ENCODE results near the gene FAM13A. TPM values are rescaled to one million over a fixed set of nuclear protein-coding genes. Genes with fewer than 3 reads are reported as not detected.

FAM13A gene
- total RNA-seq, 1 donor from 2014 or later, result 16.7 TPM

- peaks cover 3% of the 10 kb centered on the region for H3K36me3 Mint-ChIP-seq (ENCODE audit: low read depth, unreplicated experiment)
- no peaks in the 10 kb centered on the region for H3K9me3 Mint-ChIP-seq (ENCODE audit: unreplicated experiment)
- TF ChIP-seq CTCF (IDR thresholded peaks at IDR 0.05; ENCODE audit: unreplicated experiment), result no peak
- no peak overlapping the region for H3K27ac Mint-ChIP-seq (ENCODE audit: unreplicated experiment)
- no peak overlapping the region for H3K4me3 Mint-ChIP-seq (ENCODE audit: unreplicated experiment)
- peaks cover 2% of the 10 kb centered on the region for H3K27me3 Mint-ChIP-seq (ENCODE audit: unreplicated experiment)
- no peak for DNase-seq (ENCODE audit: low spot score)
- H3K4me1 Mint-ChIP-seq (ENCODE audit: unreplicated experiment), result peaks cover 19% of the 10 kb centered on the region
Observed at GRCh38 chr4:88757067-88757466, 299.9 kb downstream of the FAM13A start.

- Mint-ChIP-seq H3K4me1 (ENCODE audit: unreplicated experiment) (peaks cover 14% of the 10 kb centered on the region), H3K27me3 (ENCODE audit: unreplicated experiment) (no peaks in the 10 kb centered on the region), H3K4me3 (ENCODE audit: unreplicated experiment) (no peak overlapping the region), H3K27ac (ENCODE audit: unreplicated experiment) (no peak overlapping the region), H3K36me3 (ENCODE audit: low read depth, unreplicated experiment) (no peaks in the 10 kb centered on the region), H3K9me3 (ENCODE audit: unreplicated experiment) (no peaks in the 10 kb centered on the region)
- no peak for DNase-seq (ENCODE audit: low spot score)
- no peak for TF ChIP-seq CTCF (IDR thresholded peaks at IDR 0.05; ENCODE audit: unreplicated experiment)
Observed at GRCh38 chr4:88756149-88756548, 300.8 kb downstream of the FAM13A start.

- Mint-ChIP-seq H3K36me3 (ENCODE audit: low read depth, unreplicated experiment) (peaks cover under 1% of the 10 kb centered on the region), H3K9me3 (ENCODE audit: unreplicated experiment) (no peaks in the 10 kb centered on the region), H3K27ac (ENCODE audit: unreplicated experiment) (no peak overlapping the region), H3K27me3 (ENCODE audit: unreplicated experiment) (no peaks in the 10 kb centered on the region), H3K4me1 (ENCODE audit: unreplicated experiment) (peaks cover 14% of the 10 kb centered on the region), H3K4me3 (ENCODE audit: unreplicated experiment) (no peak overlapping the region)
- DNase-seq (ENCODE audit: low spot score), result no peak
- TF ChIP-seq CTCF (IDR thresholded peaks at IDR 0.05; ENCODE audit: unreplicated experiment), result no peak
Observed at GRCh38 chr4:88755454-88755853, 301.5 kb downstream of the FAM13A start.

GRCh38 chr4:88754796-88755195 is 302.2 kb downstream of the FAM13A start:
- no peak for DNase-seq (ENCODE audit: low spot score)
- Mint-ChIP-seq H3K9me3 (ENCODE audit: unreplicated experiment) (no peaks in the 10 kb centered on the region), H3K36me3 (ENCODE audit: low read depth, unreplicated experiment) (peaks cover 4% of the 10 kb centered on the region), H3K27me3 (ENCODE audit: unreplicated experiment) (no peaks in the 10 kb centered on the region), H3K4me3 (ENCODE audit: unreplicated experiment) (no peak overlapping the region), H3K4me1 (ENCODE audit: unreplicated experiment) (peaks cover 13% of the 10 kb centered on the region), H3K27ac (ENCODE audit: unreplicated experiment) (no peak overlapping the region)
- TF ChIP-seq CTCF (IDR thresholded peaks at IDR 0.05; ENCODE audit: unreplicated experiment), result no peak

- Mint-ChIP-seq H3K9me3 (ENCODE audit: unreplicated experiment) (no peaks in the 10 kb centered on the region), H3K27ac (ENCODE audit: unreplicated experiment) (no peak overlapping the region), H3K4me3 (ENCODE audit: unreplicated experiment) (no peak overlapping the region), H3K36me3 (ENCODE audit: low read depth, unreplicated experiment) (peaks cover 7% of the 10 kb centered on the region), H3K27me3 (ENCODE audit: unreplicated experiment) (no peaks in the 10 kb centered on the region), H3K4me1 (ENCODE audit: unreplicated experiment) (peaks cover 4% of the 10 kb centered on the region)
- TF ChIP-seq CTCF (IDR thresholded peaks at IDR 0.05; ENCODE audit: unreplicated experiment), result no peak
- no peak for DNase-seq (ENCODE audit: low spot score)
Observed at GRCh38 chr4:88753658-88754571, 303.1 kb downstream of the FAM13A start.

Data from endothelial cell (in vitro differentiated cells).